ENCODE data around the gene COPG2. TPM values are rescaled to one million over a fixed set of nuclear protein-coding genes. Genes with fewer than 3 reads are reported as not detected.

The COPG2 gene
- total and polyA plus RNA-seq, 2 of the 8 experiments (the other 6 are each of a cell fraction or from before 2014, with no cell fraction given) = 50.3 to 53.1 TPM

GRCh38 chr7:130486114-130486953 lies 182.2 kb downstream of the COPG2 start (continued):
- TF ChIP-seq TCF12 (IDR thresholded peaks at IDR 0.05; ENCODE audit: low read depth, low read length) (peak; percentile 77; the same call in 1 of the 2 replicates), MAX (IDR thresholded peaks at IDR 0.05) (peak; percentile 98), CBX8 (IDR thresholded peaks at IDR 0.05; ENCODE audit: borderline replicate concordance, low read depth, low read length) (no peak), BACH1 (IDR thresholded peaks at IDR 0.05; ENCODE audit: low read length) (peak; percentile 36; the same call in 1 of the 2 replicates), SIRT6 (IDR thresholded peaks at IDR 0.05; ENCODE audit: low read length) (no peak), PHF8 (conservative IDR thresholded peaks at IDR 0.05; ENCODE audit: low read depth, low read length) (peak; percentile 82), EP300 (IDR thresholded peaks at IDR 0.05; ENCODE audit: borderline replicate concordance in 1 of 2, low read depth in 2 of 2, low read length in 2 of 2) (peak in 1 of 2 experiments; percentile 38; a peak in 1 of 3 replicates), GABPA (IDR thresholded peaks at IDR 0.05; ENCODE audit: borderline replicate concordance, insufficient read depth, low read length) (no peak), TBP (IDR thresholded peaks at IDR 0.05; ENCODE audit: low read depth, low read length) (peak; percentile 78; the same call in 1 of the 2 replicates), SIN3A (conservative IDR thresholded peaks at IDR 0.05 in 1 of 2, IDR thresholded peaks at IDR 0.05 in 1 of 2; ENCODE audit: low read depth in 1 of 2, low read length in 2 of 2) (peak in 1 of 2 experiments; percentile 23; a peak in 1 of 4 replicates), SP4 (IDR thresholded peaks at IDR 0.05; ENCODE audit: low read length) (no peak), BCL11A (IDR thresholded peaks at IDR 0.05; ENCODE audit: low read depth in 2 of 2, low read length in 2 of 2) (no peak), GTF2F1 (IDR thresholded peaks at IDR 0.05; ENCODE audit: borderline replicate concordance, low read depth, low read length) (peak; percentile 88), SRF (IDR thresholded peaks at IDR 0.05; ENCODE audit: low read depth, low read length) (peak; percentile 20; the same call in 1 of the 2 replicates), NRF1 (IDR thresholded peaks at IDR 0.05; ENCODE audit: low read depth, low read length) (peak; percentile 91), POLR2A (IDR thresholded peaks at IDR 0.05; ENCODE audit: control extremely low read depth in 1 of 2, low read depth in 2 of 2, low read length in 2 of 2) (peak in 1 of 2 experiments; percentile 78; a peak in 2 of 3 replicates), CHD2 (IDR thresholded peaks at IDR 0.05; ENCODE audit: low read length) (peak; percentile 60; the same call in 1 of the 2 replicates), YY1 (IDR thresholded peaks at IDR 0.05; ENCODE audit: low read depth, low read length) (peak; percentile 79; the same call in 1 of the 2 replicates), FOSL1 (IDR thresholded peaks at IDR 0.05; ENCODE audit: insufficient read depth, low read depth, low read length) (no peak), JUND (IDR thresholded peaks at IDR 0.05; ENCODE audit: low read length) (peak; percentile 17; the same call in 1 of the 2 replicates), CEBPB (IDR thresholded peaks at IDR 0.05; ENCODE audit: low read depth, low read length) (no peak), MAFK (IDR thresholded peaks at IDR 0.05; ENCODE audit: low read depth, low read length) (no peak)
- TF ChIP-seq, protein P1, sequence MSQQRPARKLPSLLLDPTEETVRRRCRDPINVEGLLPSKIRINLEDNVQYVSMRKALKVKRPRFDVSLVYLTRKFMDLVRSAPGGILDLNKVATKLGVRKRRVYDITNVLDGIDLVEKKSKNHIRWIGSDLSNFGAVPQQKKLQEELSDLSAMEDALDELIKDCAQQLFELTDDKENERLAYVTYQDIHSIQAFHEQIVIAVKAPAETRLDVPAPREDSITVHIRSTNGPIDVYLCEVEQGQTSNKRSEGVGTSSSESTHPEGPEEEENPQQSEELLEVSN (IDR thresholded peaks at IDR 0.05) = peak; percentile 97

All from H1 (cell line).